ENCODE measurements around the gene ATP8A2.
"Not testable (repeated sequence)": the region's sequence is repeated elsewhere in the genome, so short reads cannot be mapped to it uniquely, and the experiment has no call there.

The ATP8A2 gene

GRCh38 chr13:25771641-25772478 lies 400.1 kb downstream of the ATP8A2 start:
- no peak for DNase-seq

GRCh38 chr13:25772534-25772933 lies 400.8 kb downstream of the ATP8A2 start:
- not testable (repeated sequence) for DNase-seq

- not testable (repeated sequence) for DNase-seq
These were observed 402.3 kb downstream of the ATP8A2 start for GRCh38 chr13:25774056-25774455.

- no peak for DNase-seq
These were observed 403.5 kb downstream of the ATP8A2 start for GRCh38 chr13:25775275-25775674.

GRCh38 chr13:25775986-25776385 lies 404.2 kb downstream of the ATP8A2 start:
- no peak for DNase-seq

- no peak for DNase-seq
These were observed 404.9 kb downstream of the ATP8A2 start for GRCh38 chr13:25776722-25777121.

- no peak for DNase-seq
These were observed 405.7 kb downstream of the ATP8A2 start for GRCh38 chr13:25777509-25777908.

GRCh38 chr13:25778365-25778764 lies 406.6 kb downstream of the ATP8A2 start:
- DNase-seq = no peak

GRCh38 chr13:25778808-25779305 lies 407.1 kb downstream of the ATP8A2 start:
- no peak for DNase-seq

GRCh38 chr13:25783076-25783475 lies 411.3 kb downstream of the ATP8A2 start:
- DNase-seq = no peak

GRCh38 chr13:25783601-25784024 lies 411.8 kb downstream of the ATP8A2 start:
- no peak for DNase-seq

- no peak for DNase-seq
These were observed 412.3 kb downstream of the ATP8A2 start for GRCh38 chr13:25784119-25784518.

- DNase-seq = not testable (repeated sequence)
These were observed 418.4 kb downstream of the ATP8A2 start for GRCh38 chr13:25790137-25790536.

GRCh38 chr13:25795277-25795676 lies 423.5 kb downstream of the ATP8A2 start:
- DNase-seq = no peak

GRCh38 chr13:25796474-25796873 lies 424.7 kb downstream of the ATP8A2 start:
- no peak for DNase-seq

- no peak for DNase-seq
These were observed 427.2 kb downstream of the ATP8A2 start for GRCh38 chr13:25798998-25799397.

- DNase-seq = no peak
These were observed 428.7 kb downstream of the ATP8A2 start for GRCh38 chr13:25800523-25800922.

GRCh38 chr13:25802579-25802978 lies 430.8 kb downstream of the ATP8A2 start:
- no peak for DNase-seq

- no peak for DNase-seq
These were observed 431.9 kb downstream of the ATP8A2 start for GRCh38 chr13:25803641-25804040.

- no peak for DNase-seq
These were observed 434.6 kb downstream of the ATP8A2 start for GRCh38 chr13:25806264-25806974.

GRCh38 chr13:25807562-25807961 lies 435.8 kb downstream of the ATP8A2 start:
- no peak for DNase-seq

GRCh38 chr13:25811506-25811905 lies 439.7 kb downstream of the ATP8A2 start:
- no peak for DNase-seq

- no peak for DNase-seq
These were observed 444.5 kb downstream of the ATP8A2 start for GRCh38 chr13:25816239-25816638.
